ENCODE results near the gene SASH1. TPM values are rescaled to one million over a fixed set of nuclear protein-coding genes. Genes with fewer than 3 reads are reported as not detected.

SASH1 gene
- total RNA-seq, 1 experiment from 2014 or later: 6.6 TPM

GRCh38 chr6:148535381-148535780 is 192.7 kb downstream of the SASH1 start:
- in situ Hi-C loops (cut with HindIII; ENCODE audit: low pct_unique_long_range_greater_than_20kb, low sequenced_read_pairs): no loop called here
- no peaks in the 10 kb centered on the region for H3K9me3 ChIP-seq (ENCODE audit: control insufficient read depth, insufficient read depth, low read depth, low read length)
- intact Hi-C loops (cut with micrococcal nuclease; ENCODE audit: unreplicated experiment): no loop called here
- CTCF ChIA-PET: no interaction called here
- no peaks in the 10 kb centered on the region for H3K27me3 ChIP-seq (ENCODE audit: control insufficient read depth, insufficient read depth, low read length)
- POLR2A ChIA-PET: no interaction called here
- ATAC-seq: no peak
- no peaks in the 10 kb centered on the region for H3K4me1 ChIP-seq (ENCODE audit: control insufficient read depth, insufficient read depth, low read length)
- BruUV-seq (replicated peaks): no TSS peak
- TF ChIP-seq REST (IDR thresholded peaks at IDR 0.05; ENCODE audit: insufficient read depth in 1 of 2, low read depth in 2 of 2, low read length in 1 of 2) (no peak), SIN3A (IDR thresholded peaks at IDR 0.05; ENCODE audit: borderline replicate concordance, insufficient read depth, low read depth, low read length) (no peak), POLR2AphosphoS5 (IDR thresholded peaks at IDR 0.05; ENCODE audit: low read depth, low read length) (no peak), TCF7L2 (IDR thresholded peaks at IDR 0.05; ENCODE audit: low read depth, low read length) (no peak), CTCF (IDR thresholded peaks at IDR 0.05) (no peak)
- no peaks in the 10 kb centered on the region for H3K36me3 ChIP-seq (ENCODE audit: control insufficient read depth, insufficient read depth, low read length)
- H3K27ac ChIP-seq (ENCODE audit: low read length): no peak overlapping the region
- H3K4me3 ChIP-seq (ENCODE audit: low read depth in 2 of 2, low read length in 2 of 2): no peak overlapping the region
- DNase-seq (ENCODE audit: low read depth, low spot score): no peak

GRCh38 chr6:148535976-148536375 is 193.3 kb downstream of the SASH1 start:
- POLR2A ChIA-PET: no interaction called here
- BruUV-seq (replicated peaks): no TSS peak
- Histone ChIP-seq H3K27ac (ENCODE audit: low read length) (no peak overlapping the region), H3K36me3 (ENCODE audit: control insufficient read depth, insufficient read depth, low read length) (no peaks in the 10 kb centered on the region), H3K4me1 (ENCODE audit: control insufficient read depth, insufficient read depth, low read length) (no peaks in the 10 kb centered on the region), H3K4me3 (ENCODE audit: low read depth in 2 of 2, low read length in 2 of 2) (no peak overlapping the region), H3K9me3 (ENCODE audit: control insufficient read depth, insufficient read depth, low read depth, low read length) (no peaks in the 10 kb centered on the region), H3K27me3 (ENCODE audit: control insufficient read depth, insufficient read depth, low read length) (no peaks in the 10 kb centered on the region)
- CTCF ChIA-PET: no interaction called here
- in situ Hi-C loops (cut with HindIII; ENCODE audit: low pct_unique_long_range_greater_than_20kb, low sequenced_read_pairs): no loop called here
- intact Hi-C loops (cut with micrococcal nuclease; ENCODE audit: unreplicated experiment): no loop called here
- no peak for ATAC-seq
- DNase-seq (ENCODE audit: low read depth, low spot score): no peak
- no peak for TF ChIP-seq TCF7L2 (IDR thresholded peaks at IDR 0.05; ENCODE audit: low read depth, low read length)
- no peak for TF ChIP-seq REST (IDR thresholded peaks at IDR 0.05; ENCODE audit: insufficient read depth in 1 of 2, low read depth in 2 of 2, low read length in 1 of 2)
- TF ChIP-seq CTCF (IDR thresholded peaks at IDR 0.05): no peak
- no peak for TF ChIP-seq SIN3A (IDR thresholded peaks at IDR 0.05; ENCODE audit: borderline replicate concordance, insufficient read depth, low read depth, low read length)
- no peak for TF ChIP-seq POLR2AphosphoS5 (IDR thresholded peaks at IDR 0.05; ENCODE audit: low read depth, low read length)
